SH-SY5Y (cell line): ENCODE results near the gene AP3B1.

Experiments
- GATA2 ChIP-seq: IDR thresholded peaks from 2 replicates; pipeline ENCODE4 v1.6.1; 2011; ENCODE audit warnings: mild to moderate bottlenecking, low read depth, low read length
- GATA3 ChIP-seq: IDR thresholded peaks from 2 replicates; pipeline ENCODE4 v1.6.1; 2011; ENCODE audit warnings: low read depth, mild to moderate bottlenecking, low read length, moderate library complexity

GRCh38 chr5:78221467-78221866, 73.0 kb downstream of the AP3B1 start:
- TF ChIP-seq GATA2 (no peak), GATA3 (no peak)
